ENCODE measurements around the gene SUGCT.

SUGCT gene

DNA sequence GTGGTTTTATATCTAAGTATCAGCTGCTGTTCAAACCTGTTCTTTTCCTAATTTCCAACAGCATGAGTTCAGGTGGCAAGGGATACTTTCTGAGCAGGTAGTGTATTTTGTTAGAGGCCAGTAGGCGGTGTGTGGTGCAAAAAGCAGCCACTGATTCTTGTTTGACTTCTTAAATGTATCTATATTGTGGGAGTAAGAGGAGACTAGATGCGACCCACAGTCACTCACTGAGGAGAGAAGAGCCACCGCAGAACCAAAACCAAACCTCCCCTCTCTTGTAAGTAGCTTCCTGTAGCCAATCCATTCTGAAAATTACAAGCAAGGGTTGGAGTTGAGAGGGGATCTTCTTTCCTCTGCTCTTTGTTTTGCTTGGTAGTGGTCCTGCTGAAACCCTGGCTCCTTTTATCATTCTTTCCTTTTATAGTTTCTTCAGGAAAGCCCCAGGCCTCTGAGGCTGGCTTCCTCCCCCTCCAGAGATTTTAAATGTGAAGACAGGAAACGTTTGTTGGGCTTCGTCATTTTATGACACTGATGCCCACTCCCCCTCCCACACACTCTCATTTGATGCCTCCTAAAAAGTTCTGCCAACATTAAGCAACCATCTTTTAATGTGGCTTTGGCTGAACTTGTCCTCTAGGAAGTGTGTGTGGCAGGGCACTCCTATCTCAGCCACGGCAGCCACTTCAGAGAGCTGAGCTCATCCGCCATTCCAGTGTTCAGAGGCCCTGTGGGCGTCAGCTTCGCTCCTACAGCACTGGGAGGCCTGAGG lies 566.0 kb downstream of the SUGCT start:
- DNase-seq (ENCODE audit: extremely low read depth, low read depth): no peak
- TF ChIP-seq CTCF (IDR thresholded peaks at IDR 0.05; ENCODE audit: low read depth, low read length): no peak

GRCh38 chr7:40701836-40702551 lies 567.2 kb downstream of the SUGCT start:
- no peak for DNase-seq (ENCODE audit: extremely low read depth, low read depth)

DNA sequence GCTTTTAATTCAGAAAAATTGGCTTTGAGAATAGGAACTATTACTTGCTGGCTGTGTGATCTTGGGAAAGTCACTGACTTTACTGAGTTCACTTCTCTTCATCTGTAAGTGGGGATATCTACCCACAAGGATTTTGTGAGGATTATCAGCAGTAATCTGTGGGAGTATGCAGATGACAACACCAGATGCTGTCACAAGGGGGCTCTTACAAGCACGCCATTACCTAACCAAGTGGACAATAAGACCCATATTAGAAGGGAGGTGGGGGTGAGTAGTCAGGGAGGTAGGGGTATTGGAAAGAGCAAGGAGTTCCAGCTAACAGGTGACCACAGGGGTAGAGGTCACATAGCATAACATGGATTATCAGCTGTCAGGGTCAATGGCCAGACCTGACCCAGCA lies 569.4 kb downstream of the SUGCT start:
- DNase-seq (ENCODE audit: extremely low read depth, low read depth): no peak
- no peak for TF ChIP-seq CTCF (IDR thresholded peaks at IDR 0.05; ENCODE audit: low read depth, low read length)

More at GRCh38 chr7:40701836-40702551, 567.2 kb downstream of the SUGCT start:
- TF ChIP-seq CTCF (IDR thresholded peaks at IDR 0.05; ENCODE audit: low read depth, low read length): no peak

DNA sequence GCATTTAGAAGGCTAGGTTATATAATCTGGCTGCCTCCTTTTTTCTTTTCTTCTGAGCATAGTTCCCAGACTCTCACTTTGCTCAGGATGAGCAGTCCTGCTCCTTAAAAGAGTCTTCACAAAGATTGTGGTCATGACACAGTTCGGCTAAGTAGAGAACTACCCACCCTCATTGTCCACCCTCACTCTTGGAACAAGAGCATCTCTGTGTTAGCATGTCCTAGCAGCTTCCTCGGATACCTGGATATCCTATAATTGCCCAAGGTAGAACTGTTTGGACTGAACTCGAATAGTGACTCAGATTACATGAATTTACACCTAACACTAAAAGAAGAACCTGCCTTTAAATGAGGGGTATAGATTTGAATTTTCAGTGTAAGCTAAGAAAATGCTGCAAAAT lies 572.0 kb downstream of the SUGCT start:
- TF ChIP-seq CTCF (IDR thresholded peaks at IDR 0.05; ENCODE audit: low read depth, low read length): no peak
- no peak for DNase-seq (ENCODE audit: extremely low read depth, low read depth)

DNA sequence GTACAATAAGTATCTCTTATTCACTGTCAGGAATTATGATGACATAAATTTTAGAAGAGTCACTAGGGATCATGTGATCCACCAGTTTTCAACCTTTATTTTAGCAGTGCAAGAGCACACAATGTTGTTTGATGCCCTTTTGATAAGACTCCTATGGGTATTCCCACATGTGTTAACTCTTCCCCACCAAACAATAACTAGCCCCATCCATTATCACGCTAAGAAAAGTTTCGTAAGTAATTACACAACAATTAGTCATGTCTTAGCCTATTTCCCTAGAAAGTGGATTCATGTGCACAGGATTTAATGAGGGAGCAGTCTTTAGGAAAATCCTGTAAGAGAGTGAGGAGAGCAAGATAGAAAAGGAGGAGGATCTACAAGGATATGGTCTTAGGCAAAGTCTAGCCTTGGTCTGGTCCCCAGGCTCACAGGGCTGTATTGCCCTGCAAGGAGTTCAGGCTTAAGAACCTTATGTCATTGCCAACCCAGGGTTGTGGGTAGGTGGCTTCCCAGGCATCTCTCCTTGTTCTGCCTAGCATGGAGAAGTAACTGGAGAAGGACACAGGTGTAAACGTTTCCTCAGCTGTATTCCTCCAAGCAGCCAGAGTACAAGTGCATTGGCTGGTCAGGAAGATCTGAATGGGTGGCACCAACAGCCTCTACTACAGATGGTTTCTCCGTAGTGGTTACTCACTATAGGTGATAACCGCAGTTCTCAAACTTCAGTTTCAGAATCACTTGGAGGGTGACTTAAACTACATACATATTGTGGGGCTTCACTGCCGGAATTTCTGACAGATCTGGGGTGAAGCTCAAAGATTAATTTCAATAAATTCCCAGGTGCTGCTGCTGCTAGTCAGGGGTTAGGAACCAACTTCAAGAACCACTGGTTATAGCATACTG lies 574.5 kb downstream of the SUGCT start:
- DNase-seq (ENCODE audit: extremely low read depth, low read depth): no peak
- TF ChIP-seq CTCF (IDR thresholded peaks at IDR 0.05; ENCODE audit: low read depth, low read length): no peak

- no peak for TF ChIP-seq CTCF (IDR thresholded peaks at IDR 0.05; ENCODE audit: low read depth, low read length)
- no peak for DNase-seq (ENCODE audit: extremely low read depth, low read depth)
Measured at GRCh38 chr7:40711706-40712105, 576.9 kb downstream of the SUGCT start.
